WERI-Rb-1 (cell line): Measurements from ENCODE around the gene PEX5L.

Source experiments
- DNase-seq: peaks from one replicate; pipeline ENCODE4 v3.0.0-alpha.2; 2020
- H3K27ac ChIP-seq: fragments of 250-450 bp; sonication (Bioruptor Pico); 2 replicates; pipeline ENCODE4 v1.5.1; 2020; ENCODE audit warnings: mild to moderate bottlenecking, moderate library complexity
- H3K27me3 ChIP-seq: fragments of 250-450 bp; sonication (Bioruptor Pico); 2 replicates; pipeline ENCODE4 v1.5.1; 2021; ENCODE audit warnings: mild to moderate bottlenecking, low read depth, moderate library complexity; ENCODE audit not compliant: insufficient read depth, severe bottlenecking
- H3K36me3 ChIP-seq: fragments of 250-450 bp; sonication (Bioruptor Pico); 2 replicates; pipeline ENCODE4 v1.5.1; 2020; ENCODE audit warnings: mild to moderate bottlenecking, moderate library complexity
- H3K4me3 ChIP-seq: 2 replicates; pipeline ENCODE4 v1.5.1; 2011; ENCODE audit warnings: low read depth, mild to moderate bottlenecking, control low read depth, low read length
- H3K9me3 ChIP-seq: fragments of 250-450 bp; sonication (Bioruptor Pico); 2 replicates; pipeline ENCODE4 v1.5.1; 2021; ENCODE audit warnings: mild to moderate bottlenecking, moderate library complexity; ENCODE audit not compliant: severe bottlenecking
- TF ChIP-seq, protein P1 (sequence below): IDR thresholded peaks from 2 replicates; pipeline ENCODE4 v1.5.1; 2011; ENCODE audit warnings: low read depth, mild to moderate bottlenecking, control low read depth, inconsistent platforms, low read length

The PEX5L gene

DNA sequence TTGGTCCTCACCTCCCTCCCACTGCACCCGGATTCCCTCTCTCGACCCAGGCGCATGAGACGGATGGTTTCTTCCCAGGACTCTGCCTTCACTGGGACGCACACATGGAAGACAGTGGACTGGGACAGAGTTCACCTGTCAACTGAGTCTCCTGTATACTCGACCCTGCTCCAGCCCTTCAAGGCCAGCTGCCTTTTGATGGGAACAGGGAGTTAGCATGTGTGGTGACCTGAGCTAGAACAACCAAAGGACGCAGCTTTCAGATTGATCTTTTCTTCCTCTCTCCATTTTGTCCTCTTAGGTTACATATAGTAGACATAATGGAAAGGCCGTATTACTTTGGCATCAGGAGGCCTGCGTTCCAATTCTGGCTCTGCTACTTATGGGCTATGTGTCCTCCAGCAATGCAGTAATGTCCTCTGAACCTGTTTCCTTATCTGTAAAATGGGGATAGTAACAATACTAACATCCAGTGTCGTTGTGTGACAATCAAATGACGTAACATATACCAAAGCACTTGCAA is 94.1 kb downstream of the PEX5L start:
- no peak overlapping the region for H3K27ac ChIP-seq
- no peak for DNase-seq
- H3K4me3 ChIP-seq: no peak overlapping the region
- TF ChIP-seq, protein P1, sequence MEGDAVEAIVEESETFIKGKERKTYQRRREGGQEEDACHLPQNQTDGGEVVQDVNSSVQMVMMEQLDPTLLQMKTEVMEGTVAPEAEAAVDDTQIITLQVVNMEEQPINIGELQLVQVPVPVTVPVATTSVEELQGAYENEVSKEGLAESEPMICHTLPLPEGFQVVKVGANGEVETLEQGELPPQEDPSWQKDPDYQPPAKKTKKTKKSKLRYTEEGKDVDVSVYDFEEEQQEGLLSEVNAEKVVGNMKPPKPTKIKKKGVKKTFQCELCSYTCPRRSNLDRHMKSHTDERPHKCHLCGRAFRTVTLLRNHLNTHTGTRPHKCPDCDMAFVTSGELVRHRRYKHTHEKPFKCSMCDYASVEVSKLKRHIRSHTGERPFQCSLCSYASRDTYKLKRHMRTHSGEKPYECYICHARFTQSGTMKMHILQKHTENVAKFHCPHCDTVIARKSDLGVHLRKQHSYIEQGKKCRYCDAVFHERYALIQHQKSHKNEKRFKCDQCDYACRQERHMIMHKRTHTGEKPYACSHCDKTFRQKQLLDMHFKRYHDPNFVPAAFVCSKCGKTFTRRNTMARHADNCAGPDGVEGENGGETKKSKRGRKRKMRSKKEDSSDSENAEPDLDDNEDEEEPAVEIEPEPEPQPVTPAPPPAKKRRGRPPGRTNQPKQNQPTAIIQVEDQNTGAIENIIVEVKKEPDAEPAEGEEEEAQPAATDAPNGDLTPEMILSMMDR: no peak
- no peaks in the 10 kb centered on the region for H3K36me3 ChIP-seq
- no peaks in the 10 kb centered on the region for H3K9me3 ChIP-seq
- H3K27me3 ChIP-seq: no peaks in the 10 kb centered on the region

DNA sequence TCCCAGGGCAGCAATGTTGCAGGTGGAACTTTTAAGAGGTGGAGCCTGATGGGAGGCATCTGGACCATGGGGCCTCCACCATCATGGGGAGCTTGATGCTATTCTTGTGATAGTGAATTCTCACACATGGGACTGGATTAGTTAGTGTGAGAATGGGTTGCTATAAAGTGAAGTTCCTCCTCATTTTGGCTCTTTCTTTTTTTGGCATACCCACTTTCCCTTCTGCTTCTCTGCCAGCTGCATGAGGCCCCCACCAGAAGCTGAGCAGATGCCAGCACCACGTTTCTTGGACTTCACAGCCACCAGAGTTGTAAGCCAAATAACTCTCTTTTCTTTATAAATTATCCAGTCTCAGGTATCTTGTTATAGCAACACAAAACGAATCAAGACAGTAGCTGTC is 101.0 kb downstream of the PEX5L start:
- Histone ChIP-seq H3K36me3 (no peaks in the 10 kb centered on the region), H3K4me3 (no peak overlapping the region), H3K27me3 (no peaks in the 10 kb centered on the region), H3K9me3 (peaks cover 6% of the 10 kb centered on the region), H3K27ac (no peak overlapping the region)
- TF ChIP-seq, protein P1: no peak
- DNase-seq: no peak

DNA sequence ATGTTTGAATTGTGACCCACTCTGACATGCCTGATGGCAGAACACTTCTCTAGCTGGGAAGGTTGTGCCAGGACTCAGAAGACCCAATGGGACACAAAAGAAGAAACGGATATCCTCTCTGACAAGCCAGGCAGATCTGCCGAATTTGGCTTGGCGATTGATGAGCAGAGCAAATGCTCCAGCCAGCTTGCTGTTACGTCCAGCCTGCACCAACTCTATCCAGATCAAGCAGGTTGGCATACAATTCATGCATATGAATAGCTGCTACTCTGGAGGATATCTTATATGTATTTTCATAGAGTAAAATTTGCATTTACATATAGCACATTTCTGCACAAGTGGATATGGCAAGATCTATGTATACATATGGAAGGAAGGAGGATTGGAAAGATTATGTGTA is 102.8 kb downstream of the PEX5L start:
- DNase-seq: no peak
- Histone ChIP-seq H3K27me3 (no peaks in the 10 kb centered on the region), H3K9me3 (peaks cover 6% of the 10 kb centered on the region), H3K36me3 (no peaks in the 10 kb centered on the region), H3K27ac (no peak overlapping the region), H3K4me3 (no peak overlapping the region)
- TF ChIP-seq, protein P1: no peak

DNA sequence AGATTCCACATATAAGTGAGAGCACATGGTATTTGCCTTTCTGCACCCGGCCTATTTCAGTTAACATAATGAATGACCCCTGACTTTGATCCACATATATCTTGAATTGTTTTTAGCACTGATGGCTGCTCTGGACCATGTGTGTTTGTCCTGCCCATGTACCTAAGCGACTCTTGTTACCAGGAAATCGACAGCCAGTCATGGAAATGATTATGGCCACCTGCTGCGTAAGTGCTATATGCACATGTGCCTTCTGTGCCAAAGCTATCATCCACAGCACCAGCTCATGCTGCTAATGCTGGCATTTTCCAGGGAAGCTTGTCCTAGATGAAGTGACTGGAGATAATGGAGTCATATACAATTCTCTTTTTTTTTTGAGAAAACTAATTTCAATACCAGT is 103.7 kb downstream of the PEX5L start:
- peaks cover 6% of the 10 kb centered on the region for H3K9me3 ChIP-seq
- TF ChIP-seq, protein P1: no peak
- H3K27me3 ChIP-seq: no peaks in the 10 kb centered on the region
- no peaks in the 10 kb centered on the region for H3K36me3 ChIP-seq
- no peak for DNase-seq
- no peak overlapping the region for H3K4me3 ChIP-seq
- H3K27ac ChIP-seq: no peak overlapping the region

DNA sequence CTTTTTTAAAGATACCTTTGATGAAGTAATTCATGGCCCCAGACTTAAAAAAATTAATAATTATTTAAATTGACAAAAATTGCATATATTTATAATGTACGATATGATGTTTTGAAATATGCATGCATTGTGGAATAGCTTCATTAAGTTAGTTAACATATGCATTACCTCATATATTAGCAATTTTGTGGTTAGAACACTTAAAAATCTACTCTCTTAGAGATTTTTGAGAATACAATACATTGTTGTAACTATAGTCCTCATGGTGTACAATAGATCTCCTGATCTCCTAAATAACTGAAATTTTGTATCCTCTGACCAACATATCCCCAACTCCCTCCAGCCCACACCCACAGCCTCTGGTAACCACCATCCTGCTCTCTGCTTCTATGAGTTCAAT is 104.1 kb downstream of the PEX5L start:
- no peak for DNase-seq
- H3K27ac ChIP-seq: no peak overlapping the region
- TF ChIP-seq, protein P1: no peak

DNA sequence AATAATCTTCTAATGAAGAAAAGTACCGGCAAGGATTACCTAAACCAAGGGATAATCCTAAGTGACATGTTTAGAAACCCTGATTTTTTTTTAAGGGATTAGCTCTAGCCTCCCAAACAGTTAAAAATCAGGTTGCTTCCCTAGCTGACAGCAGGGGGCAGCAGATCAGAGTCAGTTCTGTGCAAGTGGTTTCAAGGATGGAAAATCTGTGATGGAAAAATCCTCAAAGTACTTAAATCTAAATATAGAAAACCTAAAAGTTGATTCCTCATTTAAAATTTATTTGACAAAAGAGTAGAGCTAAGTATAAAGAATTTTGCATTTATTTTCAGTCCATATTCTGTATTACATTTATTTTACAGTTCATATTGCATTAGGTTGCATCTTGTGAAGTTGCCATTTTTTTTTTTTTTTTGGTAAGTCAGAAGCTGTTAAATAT is 107.6 kb downstream of the PEX5L start:
- H3K9me3 ChIP-seq: no peaks in the 10 kb centered on the region
- H3K27ac ChIP-seq: no peak overlapping the region
- TF ChIP-seq, protein P1: peak; percentile 59
- DNase-seq: peak; percentile 87
- no peaks in the 10 kb centered on the region for H3K27me3 ChIP-seq
- H3K36me3 ChIP-seq: no peaks in the 10 kb centered on the region
- H3K4me3 ChIP-seq: no peak overlapping the region

More for the DNA sequence above, 104.1 kb downstream of the PEX5L start:
- Histone ChIP-seq H3K36me3 (no peaks in the 10 kb centered on the region), H3K27me3 (no peaks in the 10 kb centered on the region), H3K4me3 (no peak overlapping the region), H3K9me3 (peaks cover 6% of the 10 kb centered on the region)
